ENCODE measurements around the gene ABTB1. TPM values are rescaled to one million over a fixed set of nuclear protein-coding genes. Genes with fewer than 3 reads are reported as not detected.

Gene ABTB1
- total and polyA plus RNA-seq, 9 of the 15 experiments (the other 6 are each of a cell fraction or from before 2014, with no cell fraction given), result 0.04 to 2.3 (median 0.55) TPM; not detected in 1

DNA sequence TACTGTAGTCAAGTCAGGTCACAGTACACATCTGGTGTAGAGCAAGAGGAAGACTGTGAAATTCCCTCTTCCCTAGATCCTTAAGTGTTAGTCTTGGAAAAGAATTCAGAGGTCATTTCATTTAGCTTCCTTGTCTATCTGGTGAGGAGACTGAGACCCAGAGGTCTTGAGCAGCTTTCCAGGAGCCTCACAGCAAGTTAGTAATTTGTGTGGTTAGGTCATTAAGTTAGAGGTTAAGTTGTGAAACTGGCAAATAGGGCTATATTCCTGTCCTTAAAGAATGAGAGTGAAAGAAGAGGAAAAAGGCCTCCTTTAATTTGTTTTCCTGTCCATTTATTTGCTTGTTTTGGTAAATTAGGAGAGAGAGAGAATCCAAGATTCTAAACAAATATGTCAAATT is 34.8 kb upstream of the ABTB1 start:
- intact Hi-C loops (cut with micrococcal nuclease) (no loop called here), in situ Hi-C loops (cut with MboI) (no loop called here)
- Histone ChIP-seq H3K27ac (ENCODE audit: extremely low read depth, low read depth, low read length) (no peak overlapping the region), H3K27me3 (ENCODE audit: control insufficient read depth in 2 of 2, insufficient read depth in 2 of 2, low read length in 2 of 2) (no peaks in the 10 kb centered on the region), H3K4me1 (replicated peaks in 1 of 2; ENCODE audit: control insufficient read depth in 2 of 2, insufficient read depth in 2 of 2, low read length in 2 of 2) (peaks cover 0 to 3% of the 10 kb centered on the region in 2 experiments; a peak in 2 of 5 replicates), H3K4me3 (no peak overlapping the region), H3K9me1 (ENCODE audit: control insufficient read depth, insufficient read depth, low read length) (no peaks in the 10 kb centered on the region), H3K9ac (ENCODE audit: insufficient read depth in 1 of 2, low read depth in 2 of 2, low read length in 2 of 2) (no peak overlapping the region), H3K79me2 (ENCODE audit: control insufficient read depth, insufficient read depth, low read length) (peaks cover 17% of the 10 kb centered on the region), H2AFZ (ENCODE audit: low read depth, low read length) (no peak overlapping the region), H3K36me3 (ENCODE audit: control insufficient read depth, insufficient read depth, low read length) (peaks cover 7% of the 10 kb centered on the region; the same call in 2 of the 3 replicates), H3K9me3 (replicated peaks; ENCODE audit: control insufficient read depth, insufficient read depth, low read depth, low read length) (no peaks in the 10 kb centered on the region), H3K4me2 (ENCODE audit: insufficient read depth, low read length) (no peak overlapping the region), H4K20me1 (replicated peaks; ENCODE audit: control insufficient read depth, insufficient read depth, low read length) (no peaks in the 10 kb centered on the region)
- no TSS peak for BruUV-seq (replicated peaks)
- TF ChIP-seq, protein P1, sequence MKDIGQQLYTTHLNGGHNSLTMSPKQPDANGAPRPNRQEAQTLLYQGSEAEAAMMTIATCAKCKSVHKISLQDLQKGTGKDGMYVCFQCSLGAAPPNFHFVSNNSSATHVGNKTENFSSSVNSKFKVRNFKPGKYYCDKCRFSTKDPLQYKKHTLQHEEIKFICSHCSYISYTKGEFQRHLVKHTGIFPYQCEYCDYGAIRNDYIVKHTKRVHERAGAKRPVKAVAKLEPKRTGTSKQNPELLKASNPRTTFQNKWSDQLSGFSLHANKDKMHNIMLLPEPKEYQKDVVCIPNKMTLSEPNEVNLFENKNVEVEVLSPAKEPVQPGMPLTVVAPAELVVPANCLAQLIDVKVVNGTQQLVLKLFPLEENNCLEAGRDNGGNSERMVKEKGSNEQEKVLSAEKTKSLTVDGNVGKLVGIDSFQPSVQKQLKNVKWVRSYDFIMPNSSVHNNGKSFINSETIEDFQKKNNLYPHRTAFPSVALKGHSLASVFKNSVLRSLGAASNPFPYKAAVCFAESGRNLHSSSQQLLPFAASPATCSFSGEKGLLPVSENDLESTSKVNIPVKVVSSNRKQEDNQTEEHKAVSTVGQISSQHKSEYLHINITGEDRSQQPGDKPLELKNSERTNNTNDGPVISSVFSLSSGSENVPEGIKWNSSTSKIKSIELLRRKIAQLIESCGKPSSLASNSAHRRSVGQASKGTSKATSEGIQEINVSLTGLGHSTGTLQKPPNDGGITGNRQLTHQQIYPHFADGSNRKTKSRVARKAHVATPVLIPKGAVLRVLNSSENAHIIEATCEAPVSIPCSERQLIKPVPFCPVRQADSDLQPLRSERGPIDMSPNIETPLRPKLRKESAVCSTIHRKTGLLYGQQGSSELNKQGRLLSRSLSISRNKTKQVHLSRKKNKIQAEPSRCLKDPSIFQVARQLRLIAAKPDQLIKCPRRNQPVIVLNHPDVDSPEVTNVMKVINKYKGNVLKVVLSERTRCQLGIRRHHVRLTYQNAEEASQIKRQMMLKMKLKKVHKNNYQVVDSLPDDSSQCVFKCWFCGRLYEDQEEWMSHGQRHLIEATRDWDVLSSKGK (CRISPR knock-in tag; IDR thresholded peaks at IDR 0.05), result no peak
- TF ChIP-seq CREM (IDR thresholded peaks at IDR 0.05; ENCODE audit: low read depth), result no peak
- TF ChIP-seq KDM1A (IDR thresholded peaks at IDR 0.05), result no peak
- no peak for TF ChIP-seq MAZ (CRISPR knock-in tag; conservative IDR thresholded peaks at IDR 0.05 in 1 of 2, IDR thresholded peaks at IDR 0.05 in 1 of 2)
- TF ChIP-seq ZNF347 (CRISPR knock-in tag; IDR thresholded peaks at IDR 0.05; ENCODE audit: low read depth), result no peak
- no peak for TF ChIP-seq KAT2B (IDR thresholded peaks at IDR 0.05; ENCODE audit: low read depth, low read length)
- TF ChIP-seq, protein P2, sequence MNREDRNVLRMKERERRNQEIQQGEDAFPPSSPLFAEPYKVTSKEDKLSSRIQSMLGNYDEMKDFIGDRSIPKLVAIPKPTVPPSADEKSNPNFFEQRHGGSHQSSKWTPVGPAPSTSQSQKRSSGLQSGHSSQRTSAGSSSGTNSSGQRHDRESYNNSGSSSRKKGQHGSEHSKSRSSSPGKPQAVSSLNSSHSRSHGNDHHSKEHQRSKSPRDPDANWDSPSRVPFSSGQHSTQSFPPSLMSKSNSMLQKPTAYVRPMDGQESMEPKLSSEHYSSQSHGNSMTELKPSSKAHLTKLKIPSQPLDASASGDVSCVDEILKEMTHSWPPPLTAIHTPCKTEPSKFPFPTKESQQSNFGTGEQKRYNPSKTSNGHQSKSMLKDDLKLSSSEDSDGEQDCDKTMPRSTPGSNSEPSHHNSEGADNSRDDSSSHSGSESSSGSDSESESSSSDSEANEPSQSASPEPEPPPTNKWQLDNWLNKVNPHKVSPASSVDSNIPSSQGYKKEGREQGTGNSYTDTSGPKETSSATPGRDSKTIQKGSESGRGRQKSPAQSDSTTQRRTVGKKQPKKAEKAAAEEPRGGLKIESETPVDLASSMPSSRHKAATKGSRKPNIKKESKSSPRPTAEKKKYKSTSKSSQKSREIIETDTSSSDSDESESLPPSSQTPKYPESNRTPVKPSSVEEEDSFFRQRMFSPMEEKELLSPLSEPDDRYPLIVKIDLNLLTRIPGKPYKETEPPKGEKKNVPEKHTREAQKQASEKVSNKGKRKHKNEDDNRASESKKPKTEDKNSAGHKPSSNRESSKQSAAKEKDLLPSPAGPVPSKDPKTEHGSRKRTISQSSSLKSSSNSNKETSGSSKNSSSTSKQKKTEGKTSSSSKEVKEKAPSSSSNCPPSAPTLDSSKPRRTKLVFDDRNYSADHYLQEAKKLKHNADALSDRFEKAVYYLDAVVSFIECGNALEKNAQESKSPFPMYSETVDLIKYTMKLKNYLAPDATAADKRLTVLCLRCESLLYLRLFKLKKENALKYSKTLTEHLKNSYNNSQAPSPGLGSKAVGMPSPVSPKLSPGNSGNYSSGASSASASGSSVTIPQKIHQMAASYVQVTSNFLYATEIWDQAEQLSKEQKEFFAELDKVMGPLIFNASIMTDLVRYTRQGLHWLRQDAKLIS (CRISPR knock-in tag; IDR thresholded peaks at IDR 0.05), result no peak
- no peak for TF ChIP-seq BCLAF1 (IDR thresholded peaks at IDR 0.05; ENCODE audit: borderline replicate concordance in 1 of 2, control insufficient read depth in 1 of 2, low read depth in 2 of 2, low read length in 1 of 2)
- TF ChIP-seq FOXM1 (IDR thresholded peaks at IDR 0.05; ENCODE audit: low read depth), result no peak
- no peak for TF ChIP-seq FOXM1 (CRISPR knock-in tag; IDR thresholded peaks at IDR 0.05; ENCODE audit: low read depth)
- TF ChIP-seq SMARCA5 (IDR thresholded peaks at IDR 0.05), result no peak
- no peak for TF ChIP-seq FOXJ2 (tag; IDR thresholded peaks at IDR 0.05)
- TF ChIP-seq CHD2 (IDR thresholded peaks at IDR 0.05; ENCODE audit: low read depth, low read length), result no peak
- TF ChIP-seq LEF1 (IDR thresholded peaks at IDR 0.05), result no peak
- DNase-seq (ENCODE audit: extremely low read depth in 1 of 4, low spot score in 3 of 4) (no peak), ATAC-seq (no peak), FAIRE-seq (no peak)
- ChIA-PET POLR2A (no interaction called here), CTCF (ENCODE audit: low intra/inter-chr PET ratio) (no interaction called here)

All from K562 (cell line).